NCI-H748 treated with DMSO at 0.1 percent for 48 hours (cell line): ENCODE results near the gene SLC25A14.

Source experiments
- DNase-seq: peaks from one replicate; lab custom pipeline; 2025; lab: John Stamatoyannopoulos, UW

Gene SLC25A14

GRCh38 chrX:130378024-130378669, 38.4 kb downstream of the SLC25A14 start:
- no peak for DNase-seq

GRCh38 chrX:130385520-130385919, 45.8 kb downstream of the SLC25A14 start, which contains the start of gene GPR119:
Gene GPR119 (minus strand): TSS chrX:130385674. CDS start chrX:130385447, 227 bp downstream.
- DNase-seq, result no peak

GRCh38 chrX:130386408-130386808, 46.7 kb downstream of the SLC25A14 start:
- DNase-seq, result no peak

GRCh38 chrX:130393451-130394074, 53.8 kb downstream of the SLC25A14 start:
- DNase-seq, result peak; percentile 19

GRCh38 chrX:130395341-130395740, 55.6 kb downstream of the SLC25A14 start:
- no peak for DNase-seq

- DNase-seq, result peak; percentile 51
These were observed 61.9 kb downstream of the SLC25A14 start, which contains the start of gene RBMX2 for GRCh38 chrX:130401415-130402207. Gene RBMX2 (plus strand): TSS chrX:130401987. CDS start chrX:130402033, 46 bp downstream.

- no peak for DNase-seq
These were observed 62.5 kb downstream of the SLC25A14 start for GRCh38 chrX:130402208-130402684.

GRCh38 chrX:130413415-130413814, 73.7 kb downstream of the SLC25A14 start:
- DNase-seq, result no peak

- DNase-seq, result no peak
These were observed 75.1 kb downstream of the SLC25A14 start for GRCh38 chrX:130414800-130415199.

GRCh38 chrX:130415201-130415600, 75.5 kb downstream of the SLC25A14 start:
- DNase-seq, result no peak

GRCh38 chrX:130416785-130417184, 77.1 kb downstream of the SLC25A14 start:
- no peak for DNase-seq

GRCh38 chrX:130418066-130418465, 78.3 kb downstream of the SLC25A14 start:
- DNase-seq, result no peak

- DNase-seq, result no peak
These were observed 79.0 kb downstream of the SLC25A14 start for GRCh38 chrX:130418740-130419139.

GRCh38 chrX:130419263-130419662, 79.5 kb downstream of the SLC25A14 start:
- DNase-seq, result no peak
